ENCODE measurements around the gene STIM1. TPM values are rescaled to one million over a fixed set of nuclear protein-coding genes. Genes with fewer than 3 reads are reported as not detected.

Gene STIM1
- total and polyA plus RNA-seq, 2 experiments from 2014 or later = 16.1 to 60.0 TPM

- TF ChIP-seq CTCF (IDR thresholded peaks at IDR 0.05; ENCODE audit: low read depth, low read length) = peak; percentile 27
- Histone ChIP-seq H3K9me3 (ENCODE audit: low read depth) (no peaks in the 10 kb centered on the region), H3K27ac (no peak overlapping the region), H3K4me3 (no peak overlapping the region), H3K27me3 (no peaks in the 10 kb centered on the region), H3K4me1 (ENCODE audit: low read depth) (peaks cover 9% of the 10 kb centered on the region), H3K36me3 (no peaks in the 10 kb centered on the region)
- peak in 1 of 2 donors; percentile 41 for DNase-seq (ENCODE audit: low read depth in 1 of 2, low spot score in 1 of 2)
These were observed 103.8 kb downstream of the STIM1 start for GRCh38 chr11:3959015-3959902.

- Histone ChIP-seq H3K9me3 (ENCODE audit: low read depth) (no peaks in the 10 kb centered on the region), H3K27me3 (no peaks in the 10 kb centered on the region), H3K4me3 (no peak overlapping the region), H3K27ac (no peak overlapping the region), H3K36me3 (no peaks in the 10 kb centered on the region), H3K4me1 (ENCODE audit: low read depth) (peaks cover 9% of the 10 kb centered on the region)
- no peak for DNase-seq (ENCODE audit: low read depth in 1 of 2, low spot score in 1 of 2)
- TF ChIP-seq CTCF (IDR thresholded peaks at IDR 0.05; ENCODE audit: low read depth, low read length) = no peak
These were observed 104.4 kb downstream of the STIM1 start for GRCh38 chr11:3959903-3960265.

- Histone ChIP-seq H3K27ac (no peak overlapping the region), H3K36me3 (no peaks in the 10 kb centered on the region), H3K4me3 (no peak overlapping the region), H3K9me3 (ENCODE audit: low read depth) (no peaks in the 10 kb centered on the region), H3K27me3 (no peaks in the 10 kb centered on the region), H3K4me1 (ENCODE audit: low read depth) (peaks cover 9% of the 10 kb centered on the region)
- TF ChIP-seq CTCF (IDR thresholded peaks at IDR 0.05; ENCODE audit: low read depth, low read length) = no peak
- DNase-seq (ENCODE audit: low read depth in 1 of 2, low spot score in 1 of 2) = peak in 1 of 2 donors; percentile 39
These were observed 107.0 kb downstream of the STIM1 start for GRCh38 chr11:3962406-3962840.

- TF ChIP-seq CTCF (IDR thresholded peaks at IDR 0.05; ENCODE audit: low read depth, low read length) = no peak
- Histone ChIP-seq H3K36me3 (no peaks in the 10 kb centered on the region), H3K9me3 (ENCODE audit: low read depth) (no peaks in the 10 kb centered on the region), H3K4me3 (no peak overlapping the region), H3K27me3 (no peaks in the 10 kb centered on the region), H3K4me1 (ENCODE audit: low read depth) (peaks cover 9% of the 10 kb centered on the region), H3K27ac (no peak overlapping the region)
- DNase-seq (ENCODE audit: low read depth in 1 of 2, low spot score in 1 of 2) = no peak
These were observed 108.6 kb downstream of the STIM1 start for GRCh38 chr11:3964056-3964455.

GRCh38 chr11:3964935-3965604, 109.6 kb downstream of the STIM1 start:
- Histone ChIP-seq H3K27me3 (no peaks in the 10 kb centered on the region), H3K4me3 (no peak overlapping the region), H3K27ac (no peak overlapping the region), H3K4me1 (ENCODE audit: low read depth) (peaks cover 2% of the 10 kb centered on the region), H3K36me3 (no peaks in the 10 kb centered on the region), H3K9me3 (ENCODE audit: low read depth) (no peaks in the 10 kb centered on the region)
- TF ChIP-seq CTCF (IDR thresholded peaks at IDR 0.05; ENCODE audit: low read depth, low read length) = no peak
- DNase-seq (ENCODE audit: low read depth in 1 of 2, low spot score in 1 of 2) = no peak

All from cardiac muscle cell (in vitro differentiated cells and primary cell).